ENCODE measurements around the gene MYO18B. TPM values are rescaled to one million over a fixed set of nuclear protein-coding genes. Genes with fewer than 3 reads are reported as not detected.

The MYO18B gene
- polyA plus RNA-seq, 1 donor (not counting 4 experiments of a cell fraction or from before 2014, with no cell fraction given), result not detected

DNA sequence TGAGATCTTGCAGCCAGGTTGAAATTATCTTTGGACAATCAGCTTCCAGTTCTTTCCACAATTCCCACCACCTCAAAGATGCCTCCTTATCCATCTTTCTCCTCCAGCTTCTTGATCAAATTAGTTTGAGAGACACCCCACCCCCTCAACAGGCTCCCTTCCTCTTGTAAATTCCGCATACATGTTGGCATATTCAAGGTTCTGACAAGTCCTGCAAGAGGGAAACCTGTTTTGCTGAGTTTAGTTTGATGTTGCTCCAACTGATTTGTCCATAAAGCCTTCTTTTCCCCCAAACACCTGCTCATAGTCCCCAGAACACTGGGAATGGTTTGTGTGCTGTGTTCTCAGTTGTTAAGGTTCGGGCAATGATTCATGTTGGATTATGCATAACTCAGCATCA, 73.6 kb downstream of the MYO18B start:
- H3K4me2 ChIP-seq (ENCODE audit: control insufficient read depth, extremely low read depth, insufficient read depth, low read depth, low read length), result no peak overlapping the region
- no peaks in the 10 kb centered on the region for H3K36me3 ChIP-seq (ENCODE audit: control insufficient read depth in 2 of 2, extremely low read depth in 1 of 2, insufficient read depth in 2 of 2, low read length in 2 of 2)
- H3K9ac ChIP-seq (ENCODE audit: control insufficient read depth, extremely low read depth, insufficient read depth, low read length), result no peak overlapping the region
- H3K9me1 ChIP-seq (ENCODE audit: control insufficient read depth, extremely low read depth, insufficient read depth, low read length), result no peaks in the 10 kb centered on the region
- no peaks in the 10 kb centered on the region for H3K9me3 ChIP-seq (ENCODE audit: control insufficient read depth, low read depth, low read length)
- no peaks in the 10 kb centered on the region for H3K27me3 ChIP-seq (ENCODE audit: control insufficient read depth, extremely low read depth, insufficient read depth, low read length)
- FAIRE-seq (no peak), DNase-seq (ENCODE audit: low read depth, low spot score) (no peak)
- no peaks in the 10 kb centered on the region for H3K4me1 ChIP-seq (ENCODE audit: control insufficient read depth, extremely low read depth, insufficient read depth, low read length)
- TF ChIP-seq EZH2 (IDR thresholded peaks at IDR 0.05; ENCODE audit: low read length), result no peak
- H3K79me2 ChIP-seq (ENCODE audit: control insufficient read depth, insufficient read depth, low read length), result no peaks in the 10 kb centered on the region
- H3K27ac ChIP-seq (ENCODE audit: control insufficient read depth, insufficient read depth, low read length), result no peak overlapping the region
- no peak overlapping the region for H2AFZ ChIP-seq (ENCODE audit: control insufficient read depth, low read length)
- dilution Hi-C loops (cut with MboI; ENCODE audit: extremely low pct_ligation_motif_present, low sequenced_read_pairs), result no loop called here
- H3K4me3 ChIP-seq (ENCODE audit: control insufficient read depth in 2 of 3, extremely low read depth in 1 of 3, insufficient read depth in 2 of 3, low read depth in 1 of 3, low read length in 3 of 3), result no peak overlapping the region
- H4K20me1 ChIP-seq (ENCODE audit: control insufficient read depth, extremely low read depth, insufficient read depth, low read length), result no peaks in the 10 kb centered on the region

DNA sequence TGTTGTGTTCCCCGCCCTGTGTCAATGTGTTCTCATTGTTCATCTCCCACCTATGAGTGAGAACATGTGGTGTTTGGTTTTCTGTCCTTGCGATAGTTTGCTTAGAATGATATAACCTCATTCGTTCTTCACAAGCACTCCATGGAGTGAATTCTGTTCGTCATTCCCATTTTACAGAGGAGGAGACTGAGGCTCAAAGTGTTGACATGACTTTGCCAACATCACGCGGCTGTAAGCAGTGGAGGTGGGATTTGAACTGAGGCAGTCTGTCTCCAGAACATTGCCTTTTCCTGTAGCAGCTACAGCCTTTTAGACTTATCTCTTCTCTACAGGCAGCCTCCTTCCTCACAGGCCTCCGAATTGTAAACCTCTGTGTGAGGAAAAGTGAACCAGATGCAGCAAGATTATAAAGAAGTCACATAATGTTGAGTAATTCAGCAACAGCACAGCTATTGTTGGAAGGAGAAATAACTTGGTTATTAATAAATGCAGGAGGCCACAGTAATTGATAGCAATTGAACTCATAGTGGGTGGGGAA, 74.6 kb downstream of the MYO18B start:
- no peaks in the 10 kb centered on the region for H3K27me3 ChIP-seq (ENCODE audit: control insufficient read depth, extremely low read depth, insufficient read depth, low read length)
- H3K4me2 ChIP-seq (ENCODE audit: control insufficient read depth, extremely low read depth, insufficient read depth, low read depth, low read length), result no peak overlapping the region
- no peaks in the 10 kb centered on the region for H3K9me3 ChIP-seq (ENCODE audit: control insufficient read depth, low read depth, low read length)
- dilution Hi-C loops (cut with MboI; ENCODE audit: extremely low pct_ligation_motif_present, low sequenced_read_pairs), result no loop called here
- DNase-seq (ENCODE audit: low read depth, low spot score) (no peak), FAIRE-seq (no peak)
- H3K36me3 ChIP-seq (ENCODE audit: control insufficient read depth in 2 of 2, extremely low read depth in 1 of 2, insufficient read depth in 2 of 2, low read length in 2 of 2), result no peaks in the 10 kb centered on the region
- TF ChIP-seq, protein P1, sequence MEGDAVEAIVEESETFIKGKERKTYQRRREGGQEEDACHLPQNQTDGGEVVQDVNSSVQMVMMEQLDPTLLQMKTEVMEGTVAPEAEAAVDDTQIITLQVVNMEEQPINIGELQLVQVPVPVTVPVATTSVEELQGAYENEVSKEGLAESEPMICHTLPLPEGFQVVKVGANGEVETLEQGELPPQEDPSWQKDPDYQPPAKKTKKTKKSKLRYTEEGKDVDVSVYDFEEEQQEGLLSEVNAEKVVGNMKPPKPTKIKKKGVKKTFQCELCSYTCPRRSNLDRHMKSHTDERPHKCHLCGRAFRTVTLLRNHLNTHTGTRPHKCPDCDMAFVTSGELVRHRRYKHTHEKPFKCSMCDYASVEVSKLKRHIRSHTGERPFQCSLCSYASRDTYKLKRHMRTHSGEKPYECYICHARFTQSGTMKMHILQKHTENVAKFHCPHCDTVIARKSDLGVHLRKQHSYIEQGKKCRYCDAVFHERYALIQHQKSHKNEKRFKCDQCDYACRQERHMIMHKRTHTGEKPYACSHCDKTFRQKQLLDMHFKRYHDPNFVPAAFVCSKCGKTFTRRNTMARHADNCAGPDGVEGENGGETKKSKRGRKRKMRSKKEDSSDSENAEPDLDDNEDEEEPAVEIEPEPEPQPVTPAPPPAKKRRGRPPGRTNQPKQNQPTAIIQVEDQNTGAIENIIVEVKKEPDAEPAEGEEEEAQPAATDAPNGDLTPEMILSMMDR (optimal IDR thresholded peaks at IDR 0.05 in 1 of 3, IDR thresholded peaks at IDR 0.05 in 1 of 3, conservative IDR thresholded peaks at IDR 0.05 in 1 of 3; ENCODE audit: extremely low read depth in 1 of 3, insufficient read depth in 2 of 3, low read length in 3 of 3), result no peak
- no peak for TF ChIP-seq EZH2 (IDR thresholded peaks at IDR 0.05; ENCODE audit: low read length)
- no peaks in the 10 kb centered on the region for H3K4me1 ChIP-seq (ENCODE audit: control insufficient read depth, extremely low read depth, insufficient read depth, low read length)
- no peaks in the 10 kb centered on the region for H4K20me1 ChIP-seq (ENCODE audit: control insufficient read depth, extremely low read depth, insufficient read depth, low read length)
- H3K9me1 ChIP-seq (ENCODE audit: control insufficient read depth, extremely low read depth, insufficient read depth, low read length), result no peaks in the 10 kb centered on the region
- no peak overlapping the region for H3K27ac ChIP-seq (ENCODE audit: control insufficient read depth, insufficient read depth, low read length)
- no peak overlapping the region for H3K4me3 ChIP-seq (ENCODE audit: control insufficient read depth in 2 of 3, extremely low read depth in 1 of 3, insufficient read depth in 2 of 3, low read depth in 1 of 3, low read length in 3 of 3)
- no peaks in the 10 kb centered on the region for H3K79me2 ChIP-seq (ENCODE audit: control insufficient read depth, insufficient read depth, low read length)
- H2AFZ ChIP-seq (ENCODE audit: control insufficient read depth, low read length), result no peak overlapping the region
- H3K9ac ChIP-seq (ENCODE audit: control insufficient read depth, extremely low read depth, insufficient read depth, low read length), result no peak overlapping the region

Measured in keratinocyte (primary cell).